ENCODE measurements around the gene METTL16. TPM values are rescaled to one million over a fixed set of nuclear protein-coding genes. Genes with fewer than 3 reads are reported as not detected.
A peak's percentile ranks its signal among the peaks of the same experiment; 100 is the strongest.

METTL16 gene
- total and polyA plus RNA-seq, 9 of the 15 experiments (the other 6 are each of a cell fraction or from before 2014, with no cell fraction given): 12.1 to 30.5 (median 19.8) TPM

GRCh38 chr17:2396568-2397246 lies 115.0 kb downstream of the METTL16 start (continued):
- TF ChIP-seq GTF3C2 (IDR thresholded peaks at IDR 0.05; ENCODE audit: borderline replicate concordance, extremely low read depth, insufficient read length) (no peak), ZFX (CRISPR knock-in tag; IDR thresholded peaks at IDR 0.05) (peak; percentile 50), MYC (IDR thresholded peaks at IDR 0.05; ENCODE audit: low read depth, low read length) (peak; percentile 7; the same call in 1 of the 2 replicates), MYC (CRISPR knock-in tag; IDR thresholded peaks at IDR 0.05; ENCODE audit: borderline replicate concordance, low read depth) (no peak), MTA2 (IDR thresholded peaks at IDR 0.05; ENCODE audit: low read depth) (no peak), ZNF274 (IDR thresholded peaks at IDR 0.05; ENCODE audit: borderline replicate concordance, low read depth, low read length) (no peak), ZBED1 (IDR thresholded peaks at IDR 0.05) (no peak), MEF2A (IDR thresholded peaks at IDR 0.05; ENCODE audit: control insufficient read depth, low read depth, low read length) (no peak), KDM1A (IDR thresholded peaks at IDR 0.05) (no peak), ETS1 (conservative IDR thresholded peaks at IDR 0.05; ENCODE audit: control insufficient read depth, low read depth, low read length) (no peak), MBD2 (IDR thresholded peaks at IDR 0.05; ENCODE audit: borderline replicate concordance, low read depth) (peak; percentile 44; the same call in 1 of the 2 replicates), ESRRA (IDR thresholded peaks at IDR 0.05; ENCODE audit: borderline replicate concordance, low read depth) (0 out of 2 replicates have a peak, but pooled peaks have one; percentile 36), FOXA3 (CRISPR knock-in tag; conservative IDR thresholded peaks at IDR 0.05 in 1 of 2, IDR thresholded peaks at IDR 0.05 in 1 of 2) (no peak), SP2 (IDR thresholded peaks at IDR 0.05; ENCODE audit: extremely low read depth, low read depth, low read length, poor library complexity, severe bottlenecking) (peak; percentile 37), MNT (conservative IDR thresholded peaks at IDR 0.05) (peak; percentile 63 to 87), ZKSCAN3 (CRISPR knock-in tag; IDR thresholded peaks at IDR 0.05) (no peak), STAT6 (CRISPR knock-in tag; IDR thresholded peaks at IDR 0.05) (no peak), ZBTB1 (CRISPR knock-in tag; IDR thresholded peaks at IDR 0.05; ENCODE audit: borderline replicate concordance, low read depth) (no peak)

Data from K562 (cell line).